ENCODE data around the gene TMEM254. TPM values are rescaled to one million over a fixed set of nuclear protein-coding genes. Genes with fewer than 3 reads are reported as not detected.

TMEM254 gene
- total and polyA plus RNA-seq, 12 donors, result 5.5 to 10.7 (median 7.7) TPM

- ATAC-seq, result no peak
- 96 to 98% methylated on average over 9 of the region's 9 CpGs for WGBS, 2 donors
- intact Hi-C loops (cut with DNase I), result no loop called here
Measured at GRCh38 chr10:80100116-80100515, 21.7 kb downstream of the TMEM254 start.

GRCh38 chr10:80100861-80101695 lies 22.6 kb downstream of the TMEM254 start:
- peaks cover 2 to 23% (median 13%) of the 10 kb centered on the region in 9 donors for H3K4me1 ChIP-seq
- no peak for DNase-seq
- H3K36me3 ChIP-seq, result no peaks in the 10 kb centered on the region
- intact Hi-C loops (cut with DNase I), result no loop called here
- no peak for TF ChIP-seq CTCF (IDR thresholded peaks at IDR 0.05)
- WGBS, 2 donors, result 66 to 83% methylated on average over 15 of the region's 15 CpGs
- H3K27ac ChIP-seq, result no peak overlapping the region
- no peak overlapping the region for H3K4me3 ChIP-seq
- no peak for ATAC-seq
- no peaks in the 10 kb centered on the region for H3K9me3 ChIP-seq
- H3K27me3 ChIP-seq, result no peaks in the 10 kb centered on the region

More at GRCh38 chr10:80100116-80100515, 21.7 kb downstream of the TMEM254 start:
- Histone ChIP-seq H3K4me1 (peaks cover 2 to 18% (median 13%) of the 10 kb centered on the region in 9 donors), H3K36me3 (no peaks in the 10 kb centered on the region), H3K9me3 (no peaks in the 10 kb centered on the region), H3K27ac (no peak overlapping the region), H3K4me3 (no peak overlapping the region), H3K27me3 (no peaks in the 10 kb centered on the region)
- DNase-seq, result no peak
- TF ChIP-seq CTCF (IDR thresholded peaks at IDR 0.05), result no peak

GRCh38 chr10:80104066-80104926 lies 25.8 kb downstream of the TMEM254 start:
- peaks cover 2 to 23% (median 13%) of the 10 kb centered on the region in 9 donors for H3K4me1 ChIP-seq
- H3K36me3 ChIP-seq, result no peaks in the 10 kb centered on the region
- DNase-seq (peak in 1 of 2 donors; percentile 31), ATAC-seq (peak; percentile 67 to 92 (median 89))
- intact Hi-C loops (cut with DNase I), result no loop called here
- H3K27me3 ChIP-seq, result no peaks in the 10 kb centered on the region
- peaks cover 0 to 20% (median 14%) of the 10 kb centered on the region in 11 donors for H3K9me3 ChIP-seq
- no peak for TF ChIP-seq CTCF (IDR thresholded peaks at IDR 0.05)
- H3K27ac ChIP-seq, result peak overlapping the region in 8 of 10 donors; percentile 61 to 78 (median 68)
- H3K4me3 ChIP-seq, result no peak overlapping the region
- WGBS, 2 donors, result 30 to 38% methylated on average over 10 of the region's 10 CpGs

GRCh38 chr10:80108576-80109239 lies 30.2 kb downstream of the TMEM254 start:
- no peak for DNase-seq
- no peak for ATAC-seq

More at GRCh38 chr10:80108576-80109239, 30.2 kb downstream of the TMEM254 start:
- Histone ChIP-seq H3K9me3 (peaks cover 0 to 24% (median 17%) of the 10 kb centered on the region in 11 donors), H3K27me3 (no peaks in the 10 kb centered on the region), H3K36me3 (no peaks in the 10 kb centered on the region), H3K4me1 (peaks cover 8 to 39% (median 27%) of the 10 kb centered on the region in 9 donors), H3K27ac (no peak overlapping the region), H3K4me3 (no peak overlapping the region)
- 82 to 91% methylated on average over 8 of the region's 8 CpGs for WGBS, 2 donors
- intact Hi-C loops (cut with DNase I), result no loop called here
- TF ChIP-seq CTCF (IDR thresholded peaks at IDR 0.05), result no peak
